Mesenchymal stem cell (in vitro differentiated cells and primary cell): Measurements from ENCODE around the gene PLCB3.

Experiments used
- DNase-seq: peaks from one replicate; pipeline ENCODE4 v3.0.0-alpha.2; 2013
- H2AFZ ChIP-seq: one replicate; pipeline ENCODE4 v1.6.1; 2013; ENCODE audit warnings: low read depth, mild to moderate bottlenecking, control low read depth, inconsistent platforms, low read length, moderate library complexity
- H2AK5ac ChIP-seq: 2 replicates; pipeline ENCODE4 v1.6.1; 2013; ENCODE audit warnings: low read length, moderate library complexity, mild to moderate bottlenecking, inconsistent platforms; ENCODE audit not compliant: severe bottlenecking
- H2BK120ac ChIP-seq: one replicate; pipeline ENCODE4 v1.6.1; 2013; ENCODE audit warnings: low read depth, mild to moderate bottlenecking, inconsistent platforms, low read length, moderate library complexity
- H2BK12ac ChIP-seq, 2 experiments: one replicate each; pipeline ENCODE4 v1.6.1; 2013; ENCODE audit warnings: inconsistent platforms in 2 of 2, low read length in 2 of 2, mild to moderate bottlenecking in 2 of 2, moderate library complexity in 2 of 2, control low read depth in 1 of 2
- H2BK15ac ChIP-seq: one replicate; pipeline ENCODE4 v1.6.1; 2013; ENCODE audit warnings: mild to moderate bottlenecking, low read depth, inconsistent platforms; ENCODE audit not compliant: poor library complexity, severe bottlenecking
- H2BK5ac ChIP-seq: 2 replicates; pipeline ENCODE4 v1.6.1; 2013; ENCODE audit warnings: low read depth, mild to moderate bottlenecking, low read length, control low read depth, inconsistent platforms; ENCODE audit not compliant: poor library complexity, severe bottlenecking
- H3K14ac ChIP-seq, 2 experiments: one replicate each; pipeline ENCODE4 v1.6.1; 2013; ENCODE audit warnings: inconsistent platforms in 2 of 2, low read length in 2 of 2, control low read depth in 1 of 2, mild to moderate bottlenecking in 1 of 2, moderate library complexity in 1 of 2
- H3K18ac ChIP-seq, 2 experiments: one replicate each; pipeline ENCODE4 v1.6.1; 2013; ENCODE audit warnings: inconsistent platforms in 2 of 2, low read length in 2 of 2, control low read depth in 1 of 2, low read depth in 1 of 2, mild to moderate bottlenecking in 1 of 2
- H3K23ac ChIP-seq, 2 experiments: one replicate each; pipeline ENCODE4 v1.6.1; 2013; ENCODE audit warnings: inconsistent platforms in 2 of 2, low read length in 2 of 2, mild to moderate bottlenecking in 2 of 2, moderate library complexity in 2 of 2, control low read depth in 1 of 2
- H3K27ac ChIP-seq: 2 replicates; pipeline ENCODE4 v1.5.1; 2013; ENCODE audit warnings: mild to moderate bottlenecking, moderate library complexity, low read length, control low read depth, inconsistent platforms; ENCODE audit not compliant: poor library complexity, severe bottlenecking
- H3K27me3 ChIP-seq, 2 experiments: 2 replicates each; pipeline versions ENCODE4 v1.6.1 to v1.7.0; 2013; ENCODE audit warnings: low read length in 2 of 2, mild to moderate bottlenecking in 2 of 2, moderate library complexity in 2 of 2, control low read depth in 1 of 2, inconsistent platforms in 1 of 2; ENCODE audit not compliant: control insufficient read depth in 1 of 2, insufficient read depth in 1 of 2
- H3K36me3 ChIP-seq, 2 experiments: 2 replicates each; pipeline versions ENCODE4 v1.6.1 to v1.7.0; 2013; ENCODE audit warnings: low read length in 2 of 2, control low read depth in 1 of 2, inconsistent platforms in 1 of 2, low read depth in 1 of 2, mild to moderate bottlenecking in 1 of 2; ENCODE audit not compliant: insufficient read depth in 2 of 2, control insufficient read depth in 1 of 2
- H3K4ac ChIP-seq, 2 experiments: one replicate each; pipeline ENCODE4 v1.6.1; 2013; ENCODE audit warnings: inconsistent platforms in 2 of 2, low read length in 2 of 2, mild to moderate bottlenecking in 2 of 2, moderate library complexity in 2 of 2, control low read depth in 1 of 2, low read depth in 1 of 2
- H3K4me1 ChIP-seq: 2 replicates; pipeline ENCODE4 v1.6.1; 2013; ENCODE audit warnings: low read depth, low read length, control low read depth; ENCODE audit not compliant: control insufficient read depth, insufficient read depth
- H3K4me2 ChIP-seq: 2 replicates; pipeline ENCODE4 v1.6.1; 2013; ENCODE audit warnings: low read length, mild to moderate bottlenecking, inconsistent platforms; ENCODE audit not compliant: poor library complexity, severe bottlenecking
- H3K4me3 ChIP-seq, 2 experiments: 2 replicates each; pipeline versions ENCODE4 v1.5.1 to v1.7.0; 2013; ENCODE audit warnings: low read length in 2 of 2, mild to moderate bottlenecking in 2 of 2, control low read depth in 1 of 2, low read depth in 1 of 2; ENCODE audit not compliant: insufficient read depth in 1 of 2
- H3K79me1 ChIP-seq: replicated peaks from 2 replicates; pipeline ENCODE4 v1.6.1; 2013; ENCODE audit warnings: mild to moderate bottlenecking, control low read depth, low read length, inconsistent platforms; ENCODE audit not compliant: poor library complexity, severe bottlenecking
- H3K9ac ChIP-seq: 2 replicates; pipeline ENCODE4 v1.7.0; 2013; ENCODE audit warnings: mild to moderate bottlenecking, low read length, moderate library complexity
- H3K9me3 ChIP-seq: 2 replicates; pipeline ENCODE4 v1.7.0; 2013; ENCODE audit warnings: mild to moderate bottlenecking, low read length; ENCODE audit not compliant: control insufficient read depth
- H4K8ac ChIP-seq: one replicate; pipeline ENCODE4 v1.6.1; 2013; ENCODE audit warnings: inconsistent platforms, mild to moderate bottlenecking, low read length, moderate library complexity
- H4K91ac ChIP-seq: one replicate; pipeline ENCODE4 v1.6.1; 2013; ENCODE audit warnings: mild to moderate bottlenecking, low read length, inconsistent platforms
- WGBS: methylation state at CpG from one replicate; pipeline ENCODE4 v1.1.7; 2013; ENCODE audit warnings: mixed read lengths; 5-methylcytosine and 5-hydroxymethylcytosine counted together

Gene PLCB3

DNA sequence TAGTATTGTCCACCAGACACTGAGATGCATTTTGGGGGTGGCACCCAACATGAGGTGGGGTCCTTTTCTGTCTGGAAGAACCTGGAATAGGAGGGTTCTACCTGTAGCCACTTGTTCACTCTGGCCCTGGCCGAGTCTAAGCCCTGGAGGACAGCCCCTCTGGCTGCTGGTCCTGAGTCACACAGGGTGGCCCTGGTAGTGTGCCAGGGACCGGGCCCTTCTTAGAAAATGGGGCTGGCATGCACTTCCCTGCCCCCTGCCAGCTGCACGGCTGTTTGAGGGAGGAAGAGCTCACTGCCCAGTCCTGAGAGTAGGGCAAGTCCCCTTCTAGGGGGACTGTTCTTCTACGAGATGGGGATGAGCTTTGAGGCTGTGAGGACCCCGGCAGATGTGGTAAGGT, 2.2 kb downstream of the PLCB3 start:
- peaks cover 31 to 43% of the 10 kb centered on the region in 2 experiments for H3K36me3 ChIP-seq
- no peak overlapping the region for H2BK12ac ChIP-seq
- peaks cover 33% of the 10 kb centered on the region for H3K4me1 ChIP-seq
- peaks cover 34% of the 10 kb centered on the region for H3K79me1 ChIP-seq
- H2AFZ ChIP-seq: no peak overlapping the region
- H2BK5ac ChIP-seq: no peak overlapping the region
- no peak overlapping the region for H3K9ac ChIP-seq
- peak overlapping the region in 1 of 2 experiments; percentile 49 for H3K23ac ChIP-seq
- H3K4me2 ChIP-seq: no peak overlapping the region
- no peak overlapping the region for H3K27ac ChIP-seq
- no peak overlapping the region for H4K91ac ChIP-seq
- no peak overlapping the region for H4K8ac ChIP-seq
- H2BK15ac ChIP-seq: no peak overlapping the region
- H3K9me3 ChIP-seq: no peaks in the 10 kb centered on the region
- H3K4ac ChIP-seq: no peak overlapping the region
- no peak overlapping the region for H2BK120ac ChIP-seq
- H3K14ac ChIP-seq: no peak overlapping the region
- no peak overlapping the region for H3K4me3 ChIP-seq
- H3K27me3 ChIP-seq: no peaks in the 10 kb centered on the region
- no peak overlapping the region for H3K18ac ChIP-seq
- H2AK5ac ChIP-seq: no peak overlapping the region
- no peak for DNase-seq
- 85% methylated on average over 5 of the region's 5 CpGs for WGBS

DNA sequence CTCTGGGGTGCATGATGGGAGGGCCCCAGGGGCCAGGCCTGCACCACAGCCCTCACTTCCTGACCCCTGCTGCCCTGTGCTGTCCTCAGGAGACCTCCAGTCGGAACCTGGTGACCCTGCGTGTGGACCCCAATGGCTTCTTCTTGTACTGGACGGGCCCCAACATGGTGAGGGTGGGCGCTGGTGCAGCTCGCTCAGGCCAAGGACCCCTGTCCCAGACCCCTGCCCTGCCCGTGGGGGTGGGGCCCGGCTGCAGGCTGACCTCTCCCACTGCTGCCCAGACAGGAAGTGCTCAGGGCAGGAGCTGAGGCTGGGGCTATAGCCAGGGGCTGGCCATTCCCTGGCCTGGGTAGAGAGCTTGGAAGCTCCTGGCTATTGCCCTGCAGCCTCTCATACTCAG, 3.0 kb downstream of the PLCB3 start:
- Histone ChIP-seq H2BK5ac (no peak overlapping the region), H3K27ac (no peak overlapping the region), H3K79me1 (peaks cover 35% of the 10 kb centered on the region), H4K8ac (no peak overlapping the region), H3K27me3 (no peaks in the 10 kb centered on the region), H3K36me3 (peaks cover 39 to 51% of the 10 kb centered on the region in 2 experiments), H3K4me1 (peaks cover 35% of the 10 kb centered on the region), H2BK15ac (peak overlapping the region; percentile 15), H2BK12ac (no peak overlapping the region), H2AK5ac (no peak overlapping the region), H3K4me2 (no peak overlapping the region), H3K18ac (no peak overlapping the region), H3K4ac (peak overlapping the region in 1 of 2 experiments; percentile 12), H2BK120ac (no peak overlapping the region), H3K23ac (no peak overlapping the region), H3K14ac (no peak overlapping the region), H3K4me3 (no peak overlapping the region), H4K91ac (no peak overlapping the region), H3K9me3 (no peaks in the 10 kb centered on the region), H3K9ac (no peak overlapping the region), H2AFZ (no peak overlapping the region)
- 91% methylated on average over 7 of the region's 7 CpGs for WGBS
- DNase-seq: no peak

DNA sequence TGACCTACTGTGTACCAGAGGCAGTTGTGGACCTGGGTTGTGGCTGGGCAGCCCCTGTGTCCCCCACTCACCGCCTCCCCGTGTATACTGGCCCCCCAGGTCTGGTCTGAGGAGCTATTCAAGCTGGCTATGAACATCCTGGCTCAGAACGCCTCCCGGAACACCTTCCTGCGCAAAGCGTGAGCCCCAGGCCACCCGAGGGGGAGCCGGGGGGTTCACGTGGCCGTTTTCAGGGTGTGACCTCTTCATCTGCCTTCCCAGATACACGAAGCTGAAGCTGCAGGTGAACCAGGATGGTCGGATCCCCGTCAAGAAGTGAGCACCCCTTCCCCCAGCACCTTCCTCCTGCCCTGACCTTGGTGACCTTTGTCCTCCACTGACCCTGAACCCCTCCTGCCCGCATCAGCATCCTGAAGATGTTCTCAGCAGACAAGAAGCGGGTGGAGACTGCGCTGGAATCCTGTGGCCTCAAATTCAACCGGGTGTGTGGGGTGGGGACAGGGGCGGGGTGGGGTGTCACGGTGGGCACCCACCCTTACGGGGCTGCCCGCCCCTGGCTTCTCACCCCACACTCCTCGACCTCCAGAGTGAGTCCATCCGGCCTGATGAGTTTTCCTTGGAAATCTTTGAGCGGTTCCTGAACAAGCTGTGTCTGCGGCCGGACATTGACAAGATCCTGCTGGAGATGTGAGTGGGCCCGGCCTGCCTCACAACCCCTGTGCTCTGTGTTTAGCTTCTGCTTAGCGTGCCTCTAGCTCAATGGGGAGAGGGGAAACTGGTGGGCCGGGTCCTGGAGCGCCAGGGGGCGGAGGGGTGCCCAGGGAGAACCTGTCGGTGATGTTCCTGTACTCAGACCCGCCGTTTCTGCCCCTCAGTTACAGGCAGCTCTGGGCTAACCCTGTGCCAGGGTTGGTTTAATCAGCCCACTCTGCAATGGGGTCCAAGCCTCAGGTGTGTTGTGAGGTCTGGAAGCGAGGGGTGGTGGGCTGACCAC, 4.1 kb downstream of the PLCB3 start:
- H2BK5ac ChIP-seq: no peak overlapping the region
- no peak overlapping the region for H3K9ac ChIP-seq
- no peak overlapping the region for H3K4ac ChIP-seq
- DNase-seq: no peak
- H3K9me3 ChIP-seq: no peaks in the 10 kb centered on the region
- H3K14ac ChIP-seq: no peak overlapping the region
- peaks cover 34% of the 10 kb centered on the region for H3K4me1 ChIP-seq
- H4K8ac ChIP-seq: no peak overlapping the region
- H3K79me1 ChIP-seq: peaks cover 37% of the 10 kb centered on the region
- 94% methylated on average over 35 of the region's 35 CpGs for WGBS
- no peak overlapping the region for H4K91ac ChIP-seq
- no peak overlapping the region for H2BK15ac ChIP-seq
- no peak overlapping the region for H2AK5ac ChIP-seq
- no peak overlapping the region for H3K23ac ChIP-seq
- H2AFZ ChIP-seq: no peak overlapping the region
- H3K27me3 ChIP-seq: no peaks in the 10 kb centered on the region
- no peak overlapping the region for H3K27ac ChIP-seq
- no peak overlapping the region for H2BK120ac ChIP-seq
- no peak overlapping the region for H3K4me3 ChIP-seq
- H3K18ac ChIP-seq: no peak overlapping the region
- no peak overlapping the region for H2BK12ac ChIP-seq
- peaks cover 50 to 62% of the 10 kb centered on the region in 2 experiments for H3K36me3 ChIP-seq
- no peak overlapping the region for H3K4me2 ChIP-seq

DNA sequence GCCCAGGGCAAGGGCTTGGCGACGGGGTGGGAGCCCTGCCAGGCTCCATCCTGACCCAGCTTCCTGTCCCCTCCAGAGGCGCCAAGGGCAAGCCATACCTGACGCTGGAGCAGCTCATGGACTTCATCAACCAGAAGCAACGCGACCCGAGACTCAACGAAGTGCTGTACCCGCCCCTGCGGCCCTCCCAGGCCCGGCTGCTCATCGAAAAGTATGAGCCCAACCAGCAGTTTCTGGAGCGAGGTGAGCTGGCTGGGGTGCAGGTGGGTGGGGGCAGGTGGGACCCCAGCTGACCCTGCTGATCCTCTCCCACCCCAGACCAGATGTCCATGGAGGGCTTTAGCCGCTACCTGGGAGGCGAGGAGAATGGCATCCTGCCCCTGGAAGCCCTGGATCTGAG, 5.0 kb downstream of the PLCB3 start:
- Histone ChIP-seq H3K4me1 (peaks cover 27% of the 10 kb centered on the region), H3K9me3 (no peaks in the 10 kb centered on the region), H4K91ac (no peak overlapping the region), H3K4me3 (no peak overlapping the region), H2AFZ (no peak overlapping the region), H2AK5ac (no peak overlapping the region), H3K27me3 (no peaks in the 10 kb centered on the region), H2BK120ac (no peak overlapping the region), H3K9ac (no peak overlapping the region), H3K18ac (no peak overlapping the region), H2BK5ac (no peak overlapping the region), H3K4me2 (no peak overlapping the region), H3K23ac (no peak overlapping the region), H2BK12ac (no peak overlapping the region), H3K27ac (no peak overlapping the region), H3K4ac (no peak overlapping the region), H2BK15ac (no peak overlapping the region), H3K14ac (no peak overlapping the region), H3K79me1 (peaks cover 35% of the 10 kb centered on the region), H4K8ac (no peak overlapping the region), H3K36me3 (peaks cover 56 to 67% of the 10 kb centered on the region in 2 experiments)
- 92% methylated on average over 15 of the region's 15 CpGs for WGBS
- no peak for DNase-seq
